AG10803 (cell line): ENCODE results near the gene MAPKBP1.

ENCODE experiments used
- DNase-seq: peaks from one replicate; pipeline ENCODE4 v3.0.0; 2010; ENCODE audit warnings: low read depth
- H3K4me3 ChIP-seq: 2 replicates; pipeline ENCODE4 v1.5.1; 2011; ENCODE audit warnings: mild to moderate bottlenecking, low read length, control low read depth
- TF ChIP-seq, protein P1 (sequence below): conservative IDR thresholded peaks from 2 replicates; pipeline ENCODE4 v1.5.1; 2011; ENCODE audit warnings: mild to moderate bottlenecking, low read length, control low read depth, inconsistent platforms

MAPKBP1 gene

DNA sequence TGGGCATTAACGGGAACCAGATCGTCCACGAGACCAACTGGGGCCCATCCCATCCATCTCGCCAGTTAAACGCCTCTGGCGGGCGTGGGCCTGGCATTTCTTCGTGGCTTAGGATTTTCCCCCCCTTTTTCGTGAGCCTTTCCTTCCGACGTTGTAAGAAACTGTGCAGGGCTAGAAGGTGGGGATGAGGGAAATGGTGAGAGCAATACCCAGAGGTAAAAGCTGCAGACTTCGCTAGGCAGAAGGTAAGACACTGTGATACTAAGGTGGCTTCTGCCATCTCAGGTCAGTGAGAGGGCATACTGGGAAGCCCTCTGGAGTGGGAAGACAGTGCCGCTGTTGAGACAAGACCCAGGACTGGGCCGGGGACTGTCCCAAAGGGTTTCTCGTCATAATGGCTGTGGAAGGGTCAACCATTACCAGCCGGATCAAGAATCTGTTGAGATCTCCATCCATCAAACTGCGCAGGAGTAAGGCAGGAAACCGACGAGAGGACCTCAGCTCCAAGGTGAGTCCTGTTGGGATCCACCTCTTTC lies 666 bp downstream of the MAPKBP1 start:
- peak overlapping the region; percentile 90 for H3K4me3 ChIP-seq
- DNase-seq: no peak
- TF ChIP-seq, protein P1, sequence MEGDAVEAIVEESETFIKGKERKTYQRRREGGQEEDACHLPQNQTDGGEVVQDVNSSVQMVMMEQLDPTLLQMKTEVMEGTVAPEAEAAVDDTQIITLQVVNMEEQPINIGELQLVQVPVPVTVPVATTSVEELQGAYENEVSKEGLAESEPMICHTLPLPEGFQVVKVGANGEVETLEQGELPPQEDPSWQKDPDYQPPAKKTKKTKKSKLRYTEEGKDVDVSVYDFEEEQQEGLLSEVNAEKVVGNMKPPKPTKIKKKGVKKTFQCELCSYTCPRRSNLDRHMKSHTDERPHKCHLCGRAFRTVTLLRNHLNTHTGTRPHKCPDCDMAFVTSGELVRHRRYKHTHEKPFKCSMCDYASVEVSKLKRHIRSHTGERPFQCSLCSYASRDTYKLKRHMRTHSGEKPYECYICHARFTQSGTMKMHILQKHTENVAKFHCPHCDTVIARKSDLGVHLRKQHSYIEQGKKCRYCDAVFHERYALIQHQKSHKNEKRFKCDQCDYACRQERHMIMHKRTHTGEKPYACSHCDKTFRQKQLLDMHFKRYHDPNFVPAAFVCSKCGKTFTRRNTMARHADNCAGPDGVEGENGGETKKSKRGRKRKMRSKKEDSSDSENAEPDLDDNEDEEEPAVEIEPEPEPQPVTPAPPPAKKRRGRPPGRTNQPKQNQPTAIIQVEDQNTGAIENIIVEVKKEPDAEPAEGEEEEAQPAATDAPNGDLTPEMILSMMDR: no peak

DNA sequence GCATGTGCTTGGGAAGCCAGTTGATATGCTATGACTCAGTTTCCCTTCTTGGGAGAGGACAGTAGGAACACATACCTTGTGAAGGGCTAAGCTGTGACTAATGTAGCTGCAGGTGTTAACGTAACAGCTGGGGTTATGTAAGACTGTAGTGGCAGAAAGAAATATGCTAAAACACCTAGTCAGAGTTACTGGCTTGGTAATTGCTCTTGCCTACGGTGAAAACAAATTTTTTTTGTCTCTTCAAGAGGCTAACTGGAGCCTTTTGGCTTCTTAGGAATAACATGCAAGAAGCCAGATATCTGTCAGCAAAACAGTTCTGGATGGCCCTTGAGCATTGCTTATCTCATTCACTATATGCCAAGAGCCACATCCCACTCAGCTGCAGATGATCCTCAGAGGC lies 1.4 kb downstream of the MAPKBP1 start:
- no peak for DNase-seq
- TF ChIP-seq, protein P1: no peak

DNA sequence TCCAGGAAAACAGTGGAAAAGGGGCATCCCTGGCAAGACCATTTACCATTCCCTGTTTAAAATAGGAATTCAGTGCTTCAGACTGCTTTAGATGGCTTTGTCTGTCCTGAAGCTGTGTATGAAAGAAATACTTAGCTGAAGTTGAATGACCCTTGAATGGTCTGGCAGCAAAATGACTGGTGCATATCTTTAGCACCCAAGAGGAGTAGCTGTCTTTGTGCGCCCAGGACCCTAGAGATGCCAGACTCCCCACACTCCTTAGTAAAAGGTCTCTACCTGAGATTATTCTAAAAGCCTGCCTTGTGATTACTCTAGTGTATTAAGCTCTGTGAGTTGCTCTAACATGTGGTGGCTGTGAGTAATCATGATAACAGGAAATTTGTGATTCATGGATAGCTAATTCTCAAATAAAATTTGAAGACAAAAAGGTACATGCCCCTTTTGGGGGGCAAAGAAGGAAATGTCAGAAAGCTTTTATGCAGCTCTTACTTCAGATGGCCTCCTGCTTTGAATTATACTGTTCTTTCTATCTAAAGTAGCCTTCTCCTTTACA lies 3.2 kb downstream of the MAPKBP1 start:
- no peak for DNase-seq
- no peak overlapping the region for H3K4me3 ChIP-seq
- TF ChIP-seq, protein P1: no peak

More for the DNA sequence above, 1.4 kb downstream of the MAPKBP1 start:
- peak overlapping the region; percentile 90 for H3K4me3 ChIP-seq

DNA sequence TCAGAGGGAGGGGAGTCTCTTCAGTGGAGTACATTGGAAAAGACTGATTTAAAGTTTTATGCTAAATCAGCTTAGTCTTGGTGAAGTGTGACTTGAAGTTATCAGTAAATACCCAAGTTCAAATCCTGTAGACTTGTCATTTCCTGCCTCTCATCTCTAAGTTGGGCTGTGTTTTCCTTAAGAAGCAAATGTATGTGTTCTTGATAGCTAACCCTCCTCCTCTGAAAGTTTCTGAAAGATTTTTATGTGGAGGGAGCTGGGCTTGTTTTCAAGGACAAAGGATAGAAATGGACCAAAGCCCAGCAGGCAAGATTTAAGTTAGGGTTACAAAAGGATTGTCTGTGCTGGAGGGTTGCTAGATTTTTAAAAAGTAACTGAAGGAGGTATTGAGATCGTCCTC lies 4.2 kb downstream of the MAPKBP1 start:
- DNase-seq: no peak
- TF ChIP-seq, protein P1: no peak
- H3K4me3 ChIP-seq: no peak overlapping the region

DNA sequence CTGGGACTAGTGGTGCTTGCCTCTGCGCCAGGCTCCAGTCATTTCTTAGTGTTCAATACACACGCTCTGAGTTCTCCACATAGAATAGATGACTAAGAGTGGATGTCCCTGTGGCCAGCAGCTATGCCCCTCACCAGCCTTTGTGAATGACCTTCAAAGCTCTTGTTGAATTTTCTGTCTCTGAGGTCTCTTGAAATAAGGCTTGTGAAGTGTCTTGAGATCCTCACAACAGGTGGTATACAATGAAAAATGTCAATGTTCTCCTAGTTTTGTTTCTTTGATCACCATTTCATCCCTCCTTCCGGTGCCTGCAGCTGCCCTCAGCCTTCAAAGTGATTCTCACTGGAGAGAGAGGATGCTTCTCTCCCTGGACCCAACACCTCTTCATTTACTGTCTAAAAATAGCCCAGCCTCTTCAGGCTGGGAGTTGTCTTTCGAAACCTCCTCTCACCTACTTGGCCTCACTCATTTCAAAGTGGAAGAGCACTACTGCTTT lies 5.4 kb downstream of the MAPKBP1 start:
- DNase-seq: no peak
- H3K4me3 ChIP-seq: no peak overlapping the region
- TF ChIP-seq, protein P1: no peak

DNA sequence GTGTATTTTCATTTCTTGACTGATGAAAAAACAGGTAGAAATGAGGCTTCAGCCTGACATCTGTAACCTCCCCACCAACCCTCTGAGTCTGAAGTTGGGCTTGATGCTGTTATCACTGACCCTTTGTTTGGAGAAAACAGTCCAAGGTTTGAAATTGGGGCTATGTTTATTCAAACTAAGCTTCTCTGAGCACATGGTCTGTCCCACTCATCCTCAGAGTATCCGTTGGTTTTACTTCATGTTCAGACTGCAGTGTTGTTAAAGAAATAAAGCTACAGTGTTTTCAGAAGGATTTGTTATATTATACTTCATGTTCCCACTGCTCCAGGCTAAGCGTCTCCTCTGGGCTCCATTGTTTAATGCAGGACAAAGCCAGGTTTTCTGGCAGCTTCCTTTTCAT lies 6.0 kb downstream of the MAPKBP1 start:
- no peak for DNase-seq
- no peak overlapping the region for H3K4me3 ChIP-seq
- TF ChIP-seq, protein P1: no peak

DNA sequence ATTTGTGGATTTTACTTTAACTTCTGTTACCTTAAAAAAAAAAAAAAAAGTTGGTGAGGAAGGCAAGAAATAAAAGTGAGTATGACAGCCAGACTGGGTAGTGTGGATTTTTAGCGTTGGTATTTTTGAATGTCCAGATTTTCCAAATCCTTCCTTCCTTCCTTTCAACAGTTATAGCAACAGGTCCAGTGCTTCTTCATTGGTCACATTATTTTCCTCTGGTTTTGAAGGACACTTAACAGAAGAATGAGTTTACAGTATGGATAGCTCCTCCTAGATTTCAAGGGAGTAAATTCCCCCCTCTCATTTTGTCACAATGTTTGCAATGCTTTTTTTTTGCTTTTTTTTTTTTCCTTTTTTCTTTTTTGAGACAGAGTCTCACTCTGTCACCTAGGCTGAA lies 6.4 kb downstream of the MAPKBP1 start:
- no peak for DNase-seq
- TF ChIP-seq, protein P1: no peak
- H3K4me3 ChIP-seq: no peak overlapping the region
